H1 (cell line): Measurements from ENCODE around the gene YRDC. TPM values are rescaled to one million over a fixed set of nuclear protein-coding genes. Genes with fewer than 3 reads are reported as not detected.

Experiments used
- SP1 ChIP-seq: IDR thresholded peaks from 2 replicates; pipeline ENCODE4 v1.6.1; 2011; ENCODE audit warnings: low read depth, low read length
- ZNF274 ChIP-seq: IDR thresholded peaks from 2 replicates; pipeline ENCODE4 v1.7.0; 2012; ENCODE audit warnings: low read length, borderline replicate concordance; ENCODE audit errors: extremely low read depth
- polyA plus RNA-seq, 7 experiments: library from polyadenylated mRNA; depleted of rRNA in 3 of 7; stranded (reverse) in 5 of 7; unstranded in 2 of 7; fragments of >200 nt in 5 of 7; fragments of 200-250 nt in 2 of 7; gene quantifications; 1 replicate in 5 of 7; 2 replicates in 1 of 7; 4 replicates in 1 of 7; pipeline versions ENCODE4 v1.2.1 to v1.2.3, GENCODE V29; 2011 to 2013; ENCODE audit warnings: missing spikeins in 2 of 7, mixed read lengths in 2 of 7
- total RNA-seq: library from RNA; stranded (reverse); fragmentation: NEBNext Ultra II Directional; extraction: Animal tissue kit (Norgen Biotek cat#: 25700); gene quantifications from 2 replicates; pipeline ENCODE4 v1.2.1, GENCODE V29; 2021
- TF ChIP-seq, protein P1 (sequence below): fragments of 300-600 bp; sonication (generic); IDR thresholded peaks from 2 replicates; pipeline ENCODE4 v1.7.1; 2012; ENCODE audit warnings: low read length, moderate library complexity, mild to moderate bottlenecking, inconsistent platforms; ENCODE audit not compliant: insufficient replicate concordance

YRDC gene
- total and polyA plus RNA-seq, 2 of the 8 experiments (the other 6 are each of a cell fraction or from before 2014, with no cell fraction given), result 21.1 to 21.6 TPM

DNA sequence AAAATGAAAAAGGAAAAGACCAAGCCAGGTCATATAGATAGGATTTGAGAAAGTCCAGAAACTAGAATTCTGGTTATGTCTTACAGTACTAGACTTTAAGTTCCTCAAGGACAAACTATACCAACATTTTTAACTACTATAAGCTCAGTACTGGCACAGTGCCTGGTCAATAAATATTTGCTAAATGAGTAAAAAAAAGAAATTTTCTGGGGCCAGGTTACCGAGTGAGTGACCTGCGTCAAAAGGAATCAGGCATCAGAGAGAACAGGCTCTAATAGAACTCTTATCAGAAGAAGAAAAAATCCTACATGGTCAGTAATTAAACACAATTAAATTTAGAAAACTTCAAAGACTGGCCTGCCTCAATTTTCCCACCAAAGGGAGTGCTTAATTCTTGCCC is 23.8 kb upstream of the YRDC start (continued):
- TF ChIP-seq, protein P1, sequence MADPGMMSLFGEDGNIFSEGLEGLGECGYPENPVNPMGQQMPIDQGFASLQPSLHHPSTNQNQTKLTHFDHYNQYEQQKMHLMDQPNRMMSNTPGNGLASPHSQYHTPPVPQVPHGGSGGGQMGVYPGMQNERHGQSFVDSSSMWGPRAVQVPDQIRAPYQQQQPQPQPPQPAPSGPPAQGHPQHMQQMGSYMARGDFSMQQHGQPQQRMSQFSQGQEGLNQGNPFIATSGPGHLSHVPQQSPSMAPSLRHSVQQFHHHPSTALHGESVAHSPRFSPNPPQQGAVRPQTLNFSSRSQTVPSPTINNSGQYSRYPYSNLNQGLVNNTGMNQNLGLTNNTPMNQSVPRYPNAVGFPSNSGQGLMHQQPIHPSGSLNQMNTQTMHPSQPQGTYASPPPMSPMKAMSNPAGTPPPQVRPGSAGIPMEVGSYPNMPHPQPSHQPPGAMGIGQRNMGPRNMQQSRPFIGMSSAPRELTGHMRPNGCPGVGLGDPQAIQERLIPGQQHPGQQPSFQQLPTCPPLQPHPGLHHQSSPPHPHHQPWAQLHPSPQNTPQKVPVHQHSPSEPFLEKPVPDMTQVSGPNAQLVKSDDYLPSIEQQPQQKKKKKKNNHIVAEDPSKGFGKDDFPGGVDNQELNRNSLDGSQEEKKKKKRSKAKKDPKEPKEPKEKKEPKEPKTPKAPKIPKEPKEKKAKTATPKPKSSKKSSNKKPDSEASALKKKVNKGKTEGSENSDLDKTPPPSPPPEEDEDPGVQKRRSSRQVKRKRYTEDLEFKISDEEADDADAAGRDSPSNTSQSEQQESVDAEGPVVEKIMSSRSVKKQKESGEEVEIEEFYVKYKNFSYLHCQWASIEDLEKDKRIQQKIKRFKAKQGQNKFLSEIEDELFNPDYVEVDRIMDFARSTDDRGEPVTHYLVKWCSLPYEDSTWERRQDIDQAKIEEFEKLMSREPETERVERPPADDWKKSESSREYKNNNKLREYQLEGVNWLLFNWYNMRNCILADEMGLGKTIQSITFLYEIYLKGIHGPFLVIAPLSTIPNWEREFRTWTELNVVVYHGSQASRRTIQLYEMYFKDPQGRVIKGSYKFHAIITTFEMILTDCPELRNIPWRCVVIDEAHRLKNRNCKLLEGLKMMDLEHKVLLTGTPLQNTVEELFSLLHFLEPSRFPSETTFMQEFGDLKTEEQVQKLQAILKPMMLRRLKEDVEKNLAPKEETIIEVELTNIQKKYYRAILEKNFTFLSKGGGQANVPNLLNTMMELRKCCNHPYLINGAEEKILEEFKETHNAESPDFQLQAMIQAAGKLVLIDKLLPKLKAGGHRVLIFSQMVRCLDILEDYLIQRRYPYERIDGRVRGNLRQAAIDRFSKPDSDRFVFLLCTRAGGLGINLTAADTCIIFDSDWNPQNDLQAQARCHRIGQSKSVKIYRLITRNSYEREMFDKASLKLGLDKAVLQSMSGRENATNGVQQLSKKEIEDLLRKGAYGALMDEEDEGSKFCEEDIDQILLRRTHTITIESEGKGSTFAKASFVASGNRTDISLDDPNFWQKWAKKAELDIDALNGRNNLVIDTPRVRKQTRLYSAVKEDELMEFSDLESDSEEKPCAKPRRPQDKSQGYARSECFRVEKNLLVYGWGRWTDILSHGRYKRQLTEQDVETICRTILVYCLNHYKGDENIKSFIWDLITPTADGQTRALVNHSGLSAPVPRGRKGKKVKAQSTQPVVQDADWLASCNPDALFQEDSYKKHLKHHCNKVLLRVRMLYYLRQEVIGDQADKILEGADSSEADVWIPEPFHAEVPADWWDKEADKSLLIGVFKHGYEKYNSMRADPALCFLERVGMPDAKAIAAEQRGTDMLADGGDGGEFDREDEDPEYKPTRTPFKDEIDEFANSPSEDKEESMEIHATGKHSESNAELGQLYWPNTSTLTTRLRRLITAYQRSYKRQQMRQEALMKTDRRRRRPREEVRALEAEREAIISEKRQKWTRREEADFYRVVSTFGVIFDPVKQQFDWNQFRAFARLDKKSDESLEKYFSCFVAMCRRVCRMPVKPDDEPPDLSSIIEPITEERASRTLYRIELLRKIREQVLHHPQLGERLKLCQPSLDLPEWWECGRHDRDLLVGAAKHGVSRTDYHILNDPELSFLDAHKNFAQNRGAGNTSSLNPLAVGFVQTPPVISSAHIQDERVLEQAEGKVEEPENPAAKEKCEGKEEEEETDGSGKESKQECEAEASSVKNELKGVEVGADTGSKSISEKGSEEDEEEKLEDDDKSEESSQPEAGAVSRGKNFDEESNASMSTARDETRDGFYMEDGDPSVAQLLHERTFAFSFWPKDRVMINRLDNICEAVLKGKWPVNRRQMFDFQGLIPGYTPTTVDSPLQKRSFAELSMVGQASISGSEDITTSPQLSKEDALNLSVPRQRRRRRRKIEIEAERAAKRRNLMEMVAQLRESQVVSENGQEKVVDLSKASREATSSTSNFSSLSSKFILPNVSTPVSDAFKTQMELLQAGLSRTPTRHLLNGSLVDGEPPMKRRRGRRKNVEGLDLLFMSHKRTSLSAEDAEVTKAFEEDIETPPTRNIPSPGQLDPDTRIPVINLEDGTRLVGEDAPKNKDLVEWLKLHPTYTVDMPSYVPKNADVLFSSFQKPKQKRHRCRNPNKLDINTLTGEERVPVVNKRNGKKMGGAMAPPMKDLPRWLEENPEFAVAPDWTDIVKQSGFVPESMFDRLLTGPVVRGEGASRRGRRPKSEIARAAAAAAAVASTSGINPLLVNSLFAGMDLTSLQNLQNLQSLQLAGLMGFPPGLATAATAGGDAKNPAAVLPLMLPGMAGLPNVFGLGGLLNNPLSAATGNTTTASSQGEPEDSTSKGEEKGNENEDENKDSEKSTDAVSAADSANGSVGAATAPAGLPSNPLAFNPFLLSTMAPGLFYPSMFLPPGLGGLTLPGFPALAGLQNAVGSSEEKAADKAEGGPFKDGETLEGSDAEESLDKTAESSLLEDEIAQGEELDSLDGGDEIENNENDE, result no peak
- TF ChIP-seq SP1 (no peak), ZNF274 (no peak)
